Measurements from ENCODE around the gene ZMYND11. TPM values are rescaled to one million over a fixed set of nuclear protein-coding genes. Genes with fewer than 3 reads are reported as not detected.

The ZMYND11 gene
- polyA plus RNA-seq, 1 of the 3 experiments (the other 2 are of a cell fraction) = 33.1 TPM

GRCh38 chr10:285216-285615 lies 150.0 kb downstream of the ZMYND11 start:
- no peak for TF ChIP-seq RAD21 (IDR thresholded peaks at IDR 0.05; ENCODE audit: low read length)
- no peak for TF ChIP-seq MEF2A (IDR thresholded peaks at IDR 0.05; ENCODE audit: borderline replicate concordance, low read depth)
- no peak for TF ChIP-seq EP300 (IDR thresholded peaks at IDR 0.05; ENCODE audit: borderline replicate concordance in 1 of 2, low read depth in 1 of 2, low read length in 1 of 2)
- TF ChIP-seq SMC3 (IDR thresholded peaks at IDR 0.05; ENCODE audit: low read depth, low read length) = no peak
- no peak for TF ChIP-seq PBX3 (IDR thresholded peaks at IDR 0.05)
- no peak for TF ChIP-seq GABPA (IDR thresholded peaks at IDR 0.05; ENCODE audit: low read depth)
- TF ChIP-seq REST (IDR thresholded peaks at IDR 0.05; ENCODE audit: low read depth, low read length) = no peak
- no peak for TF ChIP-seq ELF1 (IDR thresholded peaks at IDR 0.05)
- no peak for TF ChIP-seq FOXM1 (IDR thresholded peaks at IDR 0.05; ENCODE audit: low read depth)
- no peak for TF ChIP-seq FOXJ3 (CRISPR knock-in tag; IDR thresholded peaks at IDR 0.05)
- no peak for TF ChIP-seq POLR2AphosphoS5 (IDR thresholded peaks at IDR 0.05; ENCODE audit: low read depth, low read length)
- no peak for TF ChIP-seq IRF3 (IDR thresholded peaks at IDR 0.05; ENCODE audit: low read depth, low read length)
- TF ChIP-seq ZBTB33 (IDR thresholded peaks at IDR 0.05; ENCODE audit: borderline replicate concordance, low read depth) = no peak
- no peak for TF ChIP-seq CHD2 (IDR thresholded peaks at IDR 0.05; ENCODE audit: low read length, partially characterized antibody)
- no peak for TF ChIP-seq RFX5 (IDR thresholded peaks at IDR 0.05; ENCODE audit: low read length)
- TF ChIP-seq NRF1 (IDR thresholded peaks at IDR 0.05; ENCODE audit: low read depth, low read length) = no peak
- TF ChIP-seq CTCF (IDR thresholded peaks at IDR 0.05) = no peak
- TF ChIP-seq TAF1 (IDR thresholded peaks at IDR 0.05; ENCODE audit: borderline replicate concordance, low read depth, low read length) = no peak
- H3K36me3 ChIP-seq (replicated peaks in 1 of 2; ENCODE audit: control insufficient read depth in 1 of 2, insufficient read depth in 2 of 2, low read length in 1 of 2) = peaks cover 20 to 63% of the 10 kb centered on the region in 2 experiments
- H3K4me3 ChIP-seq (ENCODE audit: low read depth in 2 of 2, low read length in 1 of 2) = no peak overlapping the region
- no peak overlapping the region for H3K27ac ChIP-seq (ENCODE audit: low read depth in 2 of 2, low read length in 1 of 2)
- DNase-seq = no peak
- no peak overlapping the region for H3K4me2 ChIP-seq
- H2AFZ ChIP-seq (ENCODE audit: low read depth) = no peak overlapping the region
- peaks cover 8% of the 10 kb centered on the region for H3F3A ChIP-seq (replicated peaks; ENCODE audit: insufficient read depth)
- H4K20me1 ChIP-seq (ENCODE audit: insufficient read depth) = no peaks in the 10 kb centered on the region
- POLR2A ChIA-PET = no interaction called here
- 96% methylated on average over 15 of the region's 15 CpGs for WGBS (ENCODE audit: low lambda C conversion rate)
- no peaks in the 10 kb centered on the region for H3K27me3 ChIP-seq (ENCODE audit: insufficient read depth)
- CTCF ChIA-PET = no interaction called here
- no peaks in the 10 kb centered on the region for H3K9me3 ChIP-seq
- H3K4me1 ChIP-seq (ENCODE audit: control insufficient read depth in 1 of 2, insufficient read depth in 2 of 2, low read depth in 1 of 2, low read length in 1 of 2) = peaks cover 4 to 6% of the 10 kb centered on the region in 2 experiments; a peak in 1 of 4 replicates
- H3K9ac ChIP-seq = no peak overlapping the region
- no peaks in the 10 kb centered on the region for H3K79me2 ChIP-seq (ENCODE audit: insufficient read depth)
- H3K9me2 ChIP-seq = no peaks in the 10 kb centered on the region

Data from SK-N-SH (cell line).